GM11168 (cell line): Measurements from ENCODE around the gene PERM1.
"Not testable (repeated sequence)": the region's sequence is repeated elsewhere in the genome, so short reads cannot be mapped to it uniquely, and the experiment has no call there.

Experiments
- in situ Hi-C: fragments of 300-500 bp; cut with MboI; formaldehyde crosslinking; loops from one replicate; pipeline ENCODE4 v1.12.0; 2022; ENCODE audit warnings: low sequenced_read_pairs; ENCODE audit not compliant: unreplicated experiment

PERM1 gene

GRCh38 chr1:953524-954320 lies 28.2 kb downstream of the PERM1 start:
- in situ Hi-C loops = no loop called here

- in situ Hi-C loops = no loop called here
Measured at GRCh38 chr1:952603-953002, 29.3 kb downstream of the PERM1 start.

- in situ Hi-C loops = no loop called here
Measured at GRCh38 chr1:952201-952600, 29.7 kb downstream of the PERM1 start.

- in situ Hi-C loops = no loop called here
Measured at GRCh38 chr1:951364-951763, 30.5 kb downstream of the PERM1 start.

GRCh38 chr1:950881-951280 lies 31.0 kb downstream of the PERM1 start:
- in situ Hi-C loops = no loop called here

- in situ Hi-C loops = no loop called here
Measured at GRCh38 chr1:950268-950667, 31.6 kb downstream of the PERM1 start.

- in situ Hi-C loops = no loop called here
Measured at GRCh38 chr1:947958-948357, 33.9 kb downstream of the PERM1 start.

GRCh38 chr1:946811-947210 lies 35.1 kb downstream of the PERM1 start:
- in situ Hi-C loops = not testable (repeated sequence)

- in situ Hi-C loops = no loop called here
Measured at GRCh38 chr1:945688-946556, 36.0 kb downstream of the PERM1 start.

GRCh38 chr1:944341-945325 lies 37.3 kb downstream of the PERM1 start:
- in situ Hi-C loops = no loop called here

GRCh38 chr1:943545-944340 lies 38.1 kb downstream of the PERM1 start:
- in situ Hi-C loops = no loop called here

GRCh38 chr1:942864-943533 lies 38.9 kb downstream of the PERM1 start:
- in situ Hi-C loops = no loop called here

- in situ Hi-C loops = no loop called here
Measured at GRCh38 chr1:942411-942821, 39.5 kb downstream of the PERM1 start.

GRCh38 chr1:941588-942383 lies 40.1 kb downstream of the PERM1 start:
- in situ Hi-C loops = no loop called here

- in situ Hi-C loops = no loop called here
Measured at GRCh38 chr1:941015-941587, 40.8 kb downstream of the PERM1 start.

GRCh38 chr1:940107-941014 lies 41.5 kb downstream of the PERM1 start:
- in situ Hi-C loops = no loop called here
